Erythroblast (primary cell): ENCODE measurements around the gene KPNA4.

Source experiments
- GATA1 ChIP-seq: IDR thresholded peaks from 2 replicates; pipeline ENCODE4 v1.6.1; 2011; ENCODE audit warnings: low read depth, mild to moderate bottlenecking, control low read depth, low read length, moderate library complexity
- POLR2A ChIP-seq: IDR thresholded peaks from 2 replicates; pipeline ENCODE4 v1.6.1; 2011; ENCODE audit warnings: mild to moderate bottlenecking, low read length

- TF ChIP-seq POLR2A (no peak), GATA1 (no peak)
Measured at GRCh38 chr3:160567774-160568173, 2.4 kb upstream of the KPNA4 start.
